Measurements from ENCODE around the gene FBN3.
"Not testable (repeated sequence)": the region's sequence is repeated elsewhere in the genome, so short reads cannot be mapped to it uniquely, and the experiment has no call there.

Gene FBN3

DNA sequence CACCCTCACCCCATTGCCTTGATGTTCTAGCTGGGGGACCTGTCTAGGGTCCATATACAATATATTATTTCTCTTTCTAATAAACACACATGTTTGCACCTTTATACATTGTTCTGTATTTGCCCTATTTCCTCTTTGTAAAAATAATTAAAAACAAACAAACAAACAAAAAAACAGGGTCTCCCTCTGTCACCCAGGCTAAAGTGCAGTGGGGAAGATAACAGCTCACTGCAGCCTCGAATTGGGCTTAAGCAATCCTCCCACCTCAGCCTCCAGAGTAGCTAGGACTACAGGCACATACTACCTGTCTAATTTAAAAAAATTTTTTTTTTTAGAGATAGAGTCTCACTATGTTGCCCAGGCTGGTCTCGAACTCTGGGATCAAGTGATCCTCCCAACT is 5.9 kb upstream of the FBN3 start:
- no peak for ATAC-seq
- Mint-ChIP-seq H3K27ac (no peak overlapping the region), H3K4me3 (no peak overlapping the region), H3K36me3 (no peaks in the 10 kb centered on the region), H3K4me1 (peaks cover 12% of the 10 kb centered on the region), H3K9me3 (no peaks in the 10 kb centered on the region)
- DNase-seq (ENCODE audit: low spot score in 2 of 2) = no peak

DNA sequence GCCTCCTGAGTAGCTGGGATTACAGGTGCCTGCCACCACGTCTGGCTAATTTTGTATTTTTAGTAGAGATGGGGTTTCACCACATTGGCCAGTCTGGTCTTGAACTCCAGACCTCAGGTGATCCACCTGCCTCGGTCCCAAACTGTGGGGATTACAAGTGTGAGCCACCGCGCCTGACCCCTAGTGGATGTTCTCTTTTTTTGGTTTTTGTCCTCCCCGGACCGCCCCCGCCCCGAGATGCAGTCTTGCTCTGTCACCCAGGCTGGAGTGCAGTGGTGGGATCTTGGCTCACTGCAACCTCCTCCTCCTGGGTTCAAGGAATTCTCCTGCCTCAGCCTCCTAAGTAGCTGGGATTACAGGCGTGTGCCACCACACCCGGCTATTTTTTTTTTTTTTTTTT is 4.6 kb upstream of the FBN3 start:
- H3K36me3 Mint-ChIP-seq; ATAC-seq; H3K4me3 Mint-ChIP-seq; H3K27ac Mint-ChIP-seq; DNase-seq (ENCODE audit: low spot score in 2 of 2); H3K9me3 Mint-ChIP-seq: not testable (repeated sequence)
- H3K4me1 Mint-ChIP-seq = peaks cover 12% of the 10 kb centered on the region

DNA sequence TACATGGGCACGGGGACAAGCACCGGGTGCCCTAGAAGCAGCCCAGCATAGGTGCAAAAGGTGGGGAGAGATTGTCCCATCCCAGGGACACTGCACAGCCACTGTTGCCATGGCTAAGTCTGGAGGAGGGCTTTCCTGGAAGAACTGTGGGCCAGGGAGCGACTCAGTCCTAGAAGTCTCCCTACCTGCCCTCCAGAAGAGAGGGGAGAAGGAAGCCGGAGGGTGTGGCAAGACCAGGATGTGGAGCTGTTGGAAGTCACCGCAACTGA is 2.3 kb upstream of the FBN3 start:
- no peak for DNase-seq (ENCODE audit: low spot score in 2 of 2)
- Mint-ChIP-seq H3K27ac (no peak overlapping the region), H3K4me1 (peaks cover 11% of the 10 kb centered on the region), H3K9me3 (no peaks in the 10 kb centered on the region), H3K4me3 (no peak overlapping the region), H3K36me3 (no peaks in the 10 kb centered on the region)
- ATAC-seq = no peak

GRCh38 chr19:8150998-8151766 is 1.8 kb upstream of the FBN3 start:
- DNase-seq (ENCODE audit: low spot score in 2 of 2) (no peak), ATAC-seq (no peak)
- Mint-ChIP-seq H3K4me1 (peaks cover 11% of the 10 kb centered on the region), H3K36me3 (no peaks in the 10 kb centered on the region), H3K4me3 (no peak overlapping the region), H3K9me3 (no peaks in the 10 kb centered on the region), H3K27ac (no peak overlapping the region)

GRCh38 chr19:8150178-8150865 is 930 bp upstream of the FBN3 start:
- Mint-ChIP-seq H3K4me1 (peaks cover 11% of the 10 kb centered on the region), H3K27ac (no peak overlapping the region), H3K4me3 (no peak overlapping the region), H3K9me3 (no peaks in the 10 kb centered on the region), H3K36me3 (no peaks in the 10 kb centered on the region)
- no peak for ATAC-seq
- no peak for DNase-seq (ENCODE audit: low spot score in 2 of 2)

GRCh38 chr19:8148410-8149260 is 757 bp downstream of the FBN3 start:
- Mint-ChIP-seq H3K4me1 (peaks cover 11% of the 10 kb centered on the region), H3K9me3 (no peaks in the 10 kb centered on the region), H3K36me3 (no peaks in the 10 kb centered on the region), H3K4me3 (peak overlapping the region; percentile 39), H3K27ac (no peak overlapping the region)
- DNase-seq (ENCODE audit: low spot score in 2 of 2) = no peak
- ATAC-seq = peak; percentile 24

DNA sequence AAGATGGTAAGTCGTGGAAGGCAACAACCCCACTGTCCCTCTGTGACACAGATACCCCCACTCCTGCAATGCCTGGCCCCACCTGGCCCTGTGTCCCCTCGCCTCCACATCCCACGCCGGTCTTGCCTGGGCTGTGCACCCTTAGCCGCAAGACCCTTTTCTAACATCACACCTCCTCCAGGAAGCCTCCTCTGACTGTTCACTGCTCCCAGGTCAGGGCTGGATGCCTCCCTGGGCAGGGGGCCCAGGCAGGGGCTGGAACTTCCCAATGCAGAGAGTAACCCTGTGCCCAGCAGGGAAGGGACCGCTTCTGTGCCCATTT is 1.3 kb downstream of the FBN3 start:
- peaks cover 11% of the 10 kb centered on the region for H3K4me1 Mint-ChIP-seq
- H3K36me3 Mint-ChIP-seq = no peaks in the 10 kb centered on the region
- no peak for DNase-seq (ENCODE audit: low spot score in 2 of 2)
- no peak for ATAC-seq
- H3K27ac Mint-ChIP-seq = no peak overlapping the region
- no peaks in the 10 kb centered on the region for H3K9me3 Mint-ChIP-seq
- peak overlapping the region; percentile 39 for H3K4me3 Mint-ChIP-seq

GRCh38 chr19:8147582-8147978 is 1.8 kb downstream of the FBN3 start:
- ATAC-seq (no peak), DNase-seq (ENCODE audit: low spot score in 2 of 2) (no peak)
- H3K4me1 Mint-ChIP-seq = peaks cover 11% of the 10 kb centered on the region
- no peak overlapping the region for H3K27ac Mint-ChIP-seq
- no peak overlapping the region for H3K4me3 Mint-ChIP-seq
- no peaks in the 10 kb centered on the region for H3K36me3 Mint-ChIP-seq
- H3K9me3 Mint-ChIP-seq = no peaks in the 10 kb centered on the region

GRCh38 chr19:8146877-8147581 is 2.4 kb downstream of the FBN3 start:
- no peaks in the 10 kb centered on the region for H3K36me3 Mint-ChIP-seq
- ATAC-seq (no peak), DNase-seq (ENCODE audit: low spot score in 2 of 2) (no peak)
- H3K27ac Mint-ChIP-seq = no peak overlapping the region
- H3K9me3 Mint-ChIP-seq = no peaks in the 10 kb centered on the region
- H3K4me1 Mint-ChIP-seq = peaks cover 11% of the 10 kb centered on the region
- no peak overlapping the region for H3K4me3 Mint-ChIP-seq

DNA sequence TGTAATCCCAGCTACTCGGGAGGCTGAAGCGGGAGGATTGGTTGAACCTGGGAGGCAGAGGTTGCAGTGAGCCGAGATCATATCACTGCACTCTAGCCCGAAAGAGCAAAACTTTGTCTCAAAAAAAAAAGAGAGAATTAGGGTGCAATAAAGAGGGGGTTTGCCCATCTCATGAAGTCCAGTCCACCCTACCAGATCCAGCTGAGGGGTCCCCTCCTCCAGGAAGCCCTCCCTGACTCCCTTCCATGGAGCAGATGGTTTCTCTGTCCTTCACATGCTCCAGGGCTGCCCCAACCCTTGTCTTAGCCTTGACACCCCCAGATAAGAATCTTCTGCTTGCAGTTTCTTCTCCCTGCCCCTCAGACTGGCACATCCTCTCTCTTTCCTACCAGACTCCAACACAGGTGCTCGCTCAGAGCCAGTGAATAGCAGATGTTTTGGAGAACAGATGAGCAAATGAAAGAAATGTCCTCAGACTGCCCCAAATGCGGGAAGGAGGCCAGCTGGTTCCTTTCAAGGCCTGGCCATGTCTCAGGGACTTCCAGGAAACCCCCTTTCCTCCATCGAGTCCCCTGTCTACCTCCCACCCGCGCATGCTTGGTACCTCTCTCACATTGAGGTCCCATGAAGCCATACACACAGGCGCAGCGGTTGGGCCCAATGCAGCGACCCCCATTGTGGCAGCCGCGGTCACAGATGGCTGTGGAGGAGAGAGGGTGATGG is 5.0 kb downstream of the FBN3 start:
- no peak overlapping the region for H3K27ac Mint-ChIP-seq
- no peaks in the 10 kb centered on the region for H3K9me3 Mint-ChIP-seq

GRCh38 chr19:8143041-8143440 is 6.4 kb downstream of the FBN3 start:
- Mint-ChIP-seq H3K9me3 (no peaks in the 10 kb centered on the region), H3K27ac (no peak overlapping the region), H3K4me3 (no peak overlapping the region), H3K36me3 (no peaks in the 10 kb centered on the region), H3K4me1 (peaks cover 3% of the 10 kb centered on the region)
- DNase-seq (ENCODE audit: low spot score in 2 of 2) (no peak), ATAC-seq (no peak)

More for the DNA sequence above, 5.0 kb downstream of the FBN3 start:
- ATAC-seq (no peak), DNase-seq (ENCODE audit: low spot score in 2 of 2) (no peak)
- no peaks in the 10 kb centered on the region for H3K36me3 Mint-ChIP-seq
- H3K4me1 Mint-ChIP-seq = peaks cover 11% of the 10 kb centered on the region
- no peak overlapping the region for H3K4me3 Mint-ChIP-seq

- Mint-ChIP-seq H3K36me3 (no peaks in the 10 kb centered on the region), H3K27ac (no peak overlapping the region), H3K4me1 (no peaks in the 10 kb centered on the region), H3K9me3 (no peaks in the 10 kb centered on the region), H3K4me3 (no peak overlapping the region)
- no peak for DNase-seq (ENCODE audit: low spot score in 2 of 2)
- no peak for ATAC-seq
Observed at GRCh38 chr19:8142513-8142900, 6.9 kb downstream of the FBN3 start.

- Mint-ChIP-seq H3K4me3 (no peak overlapping the region), H3K27ac (no peak overlapping the region), H3K36me3 (no peaks in the 10 kb centered on the region), H3K9me3 (no peaks in the 10 kb centered on the region), H3K4me1 (no peaks in the 10 kb centered on the region)
- no peak for DNase-seq (ENCODE audit: low spot score in 2 of 2)
- no peak for ATAC-seq
Observed at GRCh38 chr19:8141726-8142512, 7.5 kb downstream of the FBN3 start.

DNA sequence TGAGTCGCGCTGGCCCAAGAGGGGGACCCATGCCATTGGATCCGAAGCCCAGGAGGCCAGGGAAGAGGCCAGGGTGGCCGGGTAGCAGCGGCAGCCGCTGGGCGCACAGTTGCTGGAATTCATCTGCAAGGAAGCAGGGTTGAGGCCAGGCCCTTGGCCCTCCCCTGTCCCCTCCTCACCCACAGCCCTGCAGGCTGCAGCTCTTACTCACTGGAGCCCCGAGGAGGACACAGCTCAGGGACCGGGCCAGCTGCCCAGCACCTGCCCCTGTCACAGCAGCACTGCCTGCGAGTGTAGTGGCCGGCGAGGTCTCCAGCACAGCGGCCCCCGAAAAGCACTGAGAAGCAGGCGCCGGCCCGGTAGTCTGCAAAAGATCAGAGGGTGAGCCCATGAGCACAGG is 11.2 kb downstream of the FBN3 start:
- ATAC-seq (no peak), DNase-seq (ENCODE audit: low spot score in 2 of 2) (no peak)
- Mint-ChIP-seq H3K27ac (no peak overlapping the region), H3K36me3 (no peaks in the 10 kb centered on the region), H3K9me3 (no peaks in the 10 kb centered on the region), H3K4me3 (no peak overlapping the region), H3K4me1 (no peaks in the 10 kb centered on the region)
